IgD-negative memory B cell (primary cell): ENCODE measurements around the gene SOS2. TPM values are rescaled to one million over a fixed set of nuclear protein-coding genes. Genes with fewer than 3 reads are reported as not detected.
A peak's percentile ranks its signal among the peaks of the same experiment; 100 is the strongest.
"Not testable (repeated sequence)": the region's sequence is repeated elsewhere in the genome, so short reads cannot be mapped to it uniquely, and the experiment has no call there.

Source experiments
- H3K27ac Mint-ChIP-seq, 3 donors: one replicate each; pipeline ENCODE4 v1.8.0; 2020 to 2022; ENCODE audit warnings: mild to moderate bottlenecking in 3 of 3, mixed read lengths in 3 of 3, moderate library complexity in 1 of 3
- H3K27me3 Mint-ChIP-seq: one replicate; pipeline ENCODE4 v1.8.0; 2021; ENCODE audit warnings: mixed read lengths
- H3K36me3 Mint-ChIP-seq: one replicate; pipeline ENCODE4 v1.8.0; 2020; ENCODE audit warnings: mild to moderate bottlenecking, mixed read lengths
- H3K4me1 Mint-ChIP-seq, 3 donors: one replicate each; pipeline ENCODE4 v1.8.0; 2020 to 2022; ENCODE audit warnings: mixed read lengths in 3 of 3, mild to moderate bottlenecking in 1 of 3
- H3K4me3 Mint-ChIP-seq, 4 donors: one replicate each; pipeline ENCODE4 v1.8.0; 2020 to 2022; ENCODE audit warnings: mild to moderate bottlenecking in 4 of 4, mixed read lengths in 4 of 4, moderate library complexity in 3 of 4
- H3K9me3 Mint-ChIP-seq, 3 donors: one replicate each; pipeline ENCODE4 v1.8.0; 2020 to 2021; ENCODE audit warnings: mixed read lengths in 3 of 3, mild to moderate bottlenecking in 1 of 3
- polyA plus RNA-seq: library from polyadenylated mRNA; unstranded; fragments of 300-500 nt; fragmentation: Illumina TruSeq; gene quantifications from one replicate; pipeline ENCODE4 v1.2.3, GENCODE V29; 2021

The SOS2 gene
- polyA plus RNA-seq, 1 donor from 2014 or later, result 6.2 TPM

DNA sequence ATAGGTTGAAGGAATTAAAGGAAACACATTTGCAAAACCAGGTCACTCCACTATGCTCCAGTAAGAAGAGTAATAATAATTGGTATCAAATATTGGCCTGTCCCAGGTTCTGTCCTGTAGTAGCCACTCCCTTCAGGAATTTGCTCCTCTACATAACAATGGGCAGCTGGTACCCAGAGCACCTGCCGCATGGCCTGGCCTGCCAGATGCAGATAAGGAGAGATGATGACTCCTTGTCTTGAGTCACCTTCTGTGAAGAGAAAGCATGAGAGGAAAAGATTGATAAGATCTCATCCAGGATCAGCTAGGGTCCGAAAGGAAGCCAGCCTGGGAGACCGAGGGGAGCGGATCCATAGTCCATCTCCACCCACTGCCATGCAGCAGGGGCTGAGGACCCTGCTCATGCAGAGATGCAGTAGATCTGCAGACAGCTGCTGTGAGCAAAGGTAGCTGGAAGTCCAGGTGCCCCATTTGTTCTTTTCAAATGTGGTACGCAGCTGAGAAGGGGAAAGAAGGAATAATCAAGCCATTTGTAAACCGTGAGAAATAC lies 139.3 kb downstream of the SOS2 start:
- peaks cover 39 to 71% (median 41%) of the 10 kb centered on the region in 3 donors for H3K4me1 Mint-ChIP-seq
- H3K9me3 Mint-ChIP-seq, result peaks cover 0 to 10% (median 0%) of the 10 kb centered on the region in 3 donors
- peaks cover 5% of the 10 kb centered on the region for H3K36me3 Mint-ChIP-seq
- H3K27ac Mint-ChIP-seq, result peak overlapping the region; percentile 67 to 92 (median 80)
- peak overlapping the region in 1 of 4 donors; percentile 13 for H3K4me3 Mint-ChIP-seq
- H3K27me3 Mint-ChIP-seq, result no peaks in the 10 kb centered on the region

- Mint-ChIP-seq H3K4me1 (peaks cover 36 to 66% (median 38%) of the 10 kb centered on the region in 3 donors), H3K4me3 (peak overlapping the region in 2 of 4 donors; percentile 13 to 60), H3K27ac (peak overlapping the region; percentile 67 to 92 (median 80)), H3K27me3 (no peaks in the 10 kb centered on the region), H3K9me3 (peaks cover 0 to 5% (median 0%) of the 10 kb centered on the region in 3 donors), H3K36me3 (peaks cover 5% of the 10 kb centered on the region)
Measured at GRCh38 chr14:50091240-50091913, 140.0 kb downstream of the SOS2 start.

GRCh38 chr14:50089208-50089607 lies 142.2 kb downstream of the SOS2 start:
- Mint-ChIP-seq H3K36me3 (peaks cover 7% of the 10 kb centered on the region), H3K4me1 (peaks cover 42 to 76% (median 53%) of the 10 kb centered on the region in 3 donors), H3K27me3 (no peaks in the 10 kb centered on the region), H3K4me3 (peak overlapping the region in 1 of 4 donors; percentile 8), H3K9me3 (peaks cover 0 to 3% (median 0%) of the 10 kb centered on the region in 3 donors), H3K27ac (peak overlapping the region in 2 of 3 donors; percentile 46 to 58)

- H3K4me3 Mint-ChIP-seq, result no peak overlapping the region
- H3K27me3 Mint-ChIP-seq, result no peaks in the 10 kb centered on the region
- H3K27ac Mint-ChIP-seq, result peak overlapping the region; percentile 46 to 98 (median 58)
- peaks cover 0 to 3% (median 0%) of the 10 kb centered on the region in 3 donors for H3K9me3 Mint-ChIP-seq
- peaks cover 42 to 73% (median 53%) of the 10 kb centered on the region in 3 donors for H3K4me1 Mint-ChIP-seq
- peaks cover 7% of the 10 kb centered on the region for H3K36me3 Mint-ChIP-seq
Measured at GRCh38 chr14:50088731-50089130, 142.6 kb downstream of the SOS2 start.

DNA sequence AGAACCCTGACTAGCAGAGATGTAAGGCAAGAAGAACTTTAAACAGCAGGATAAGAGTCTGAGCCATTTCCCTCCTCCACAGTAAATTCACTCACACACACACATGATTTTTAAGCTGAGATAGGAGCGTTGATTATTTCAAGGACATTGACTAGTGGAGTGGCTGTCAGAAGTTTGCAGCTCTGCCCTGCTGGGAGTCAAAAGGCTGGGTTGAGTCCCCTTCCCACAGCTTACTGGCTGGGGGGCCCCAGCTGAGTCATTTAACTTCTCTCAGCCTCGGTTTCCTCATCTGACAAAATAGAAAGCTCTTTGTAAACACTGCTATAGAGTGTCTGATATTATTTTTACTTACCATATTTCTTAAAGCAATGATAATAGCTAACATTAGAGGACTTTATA lies 143.3 kb downstream of the SOS2 start:
- Mint-ChIP-seq H3K36me3 (peaks cover 7% of the 10 kb centered on the region), H3K4me3 (peak overlapping the region in 2 of 4 donors; percentile 42 to 89), H3K4me1 (peaks cover 44 to 73% (median 53%) of the 10 kb centered on the region in 3 donors), H3K27ac (peak overlapping the region; percentile 93 to 98 (median 96)), H3K9me3 (peaks cover 0 to 3% (median 0%) of the 10 kb centered on the region in 3 donors), H3K27me3 (no peaks in the 10 kb centered on the region)

- no peaks in the 10 kb centered on the region for H3K27me3 Mint-ChIP-seq
- H3K4me3 Mint-ChIP-seq, result peak overlapping the region; percentile 53 to 91 (median 88)
- H3K4me1 Mint-ChIP-seq, result peaks cover 45 to 74% (median 54%) of the 10 kb centered on the region in 3 donors
Measured at GRCh38 chr14:50087341-50088116, 143.8 kb downstream of the SOS2 start.

GRCh38 chr14:50086321-50086711 lies 145.1 kb downstream of the SOS2 start:
- Mint-ChIP-seq H3K4me3 (peak overlapping the region in 3 of 4 donors; percentile 77 to 86 (median 81)), H3K4me1 (peaks cover 48 to 72% (median 59%) of the 10 kb centered on the region in 3 donors), H3K27me3 (no peaks in the 10 kb centered on the region), H3K9me3 (peaks cover 0 to 3% (median 0%) of the 10 kb centered on the region in 3 donors), H3K36me3 (peaks cover 7% of the 10 kb centered on the region), H3K27ac (peak overlapping the region; percentile 94 to 99 (median 98))

More at GRCh38 chr14:50087341-50088116, 143.8 kb downstream of the SOS2 start:
- H3K9me3 Mint-ChIP-seq, result peaks cover 0 to 3% (median 0%) of the 10 kb centered on the region in 3 donors
- peaks cover 7% of the 10 kb centered on the region for H3K36me3 Mint-ChIP-seq
- peak overlapping the region; percentile 93 to 98 (median 96) for H3K27ac Mint-ChIP-seq

DNA sequence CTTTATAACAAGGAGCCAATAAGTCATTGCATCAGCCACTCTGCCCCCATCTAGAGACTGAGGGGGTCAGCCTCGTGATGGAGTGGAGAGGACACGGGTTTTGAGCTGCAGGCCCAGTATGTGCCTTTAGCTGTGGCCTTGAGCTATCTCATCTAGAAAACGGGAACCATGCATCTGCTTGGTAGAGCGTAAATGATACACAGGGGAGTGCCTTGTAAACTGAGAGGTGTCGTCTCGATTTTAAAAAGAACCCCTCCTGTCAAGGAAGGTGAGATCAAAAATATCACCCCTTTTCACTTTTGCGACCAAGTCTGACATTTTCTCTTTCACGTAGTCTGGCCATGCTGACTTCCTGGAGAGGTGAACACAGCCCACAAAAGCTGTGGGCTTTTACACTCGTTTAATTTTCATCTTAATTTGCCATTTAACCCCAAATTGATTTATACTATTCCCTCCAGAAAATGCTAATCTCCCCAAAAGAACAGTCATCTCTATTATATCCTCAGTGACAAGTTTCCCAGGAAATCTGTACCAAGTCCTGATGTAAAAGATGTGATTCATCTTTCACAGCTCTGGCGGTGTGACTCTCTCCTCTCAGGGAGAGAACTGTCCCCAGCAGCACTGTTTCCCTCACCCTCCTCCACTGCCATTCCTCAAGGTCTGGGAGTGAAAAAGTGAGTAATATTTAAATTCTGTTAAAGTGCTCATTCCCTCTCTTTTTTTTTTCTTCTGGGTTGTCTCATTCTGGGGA lies 145.6 kb downstream of the SOS2 start:
- H3K9me3 Mint-ChIP-seq, result peaks cover 0 to 2% (median 0%) of the 10 kb centered on the region in 3 donors
- peak overlapping the region; percentile 41 to 86 (median 79) for H3K4me3 Mint-ChIP-seq
- H3K27me3 Mint-ChIP-seq, result no peaks in the 10 kb centered on the region

DNA sequence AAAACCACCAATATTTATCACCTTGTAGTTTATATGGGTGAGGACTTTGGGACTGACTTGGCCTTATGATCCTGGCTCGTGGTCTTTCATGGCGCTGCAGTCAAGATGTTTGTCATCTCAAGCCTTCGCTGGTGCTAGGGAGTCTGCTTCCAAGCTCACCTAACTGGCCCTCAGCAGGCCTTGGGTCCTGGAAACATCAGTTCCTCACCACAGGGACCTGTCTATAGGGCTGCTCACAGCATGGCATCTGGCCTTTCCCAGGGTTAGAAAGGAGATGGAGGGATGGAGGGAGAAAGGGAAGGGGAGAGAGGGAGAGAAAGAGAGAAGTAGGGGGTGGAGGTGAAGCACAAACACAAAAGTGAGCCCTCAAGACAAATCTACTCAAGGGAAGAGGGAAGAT lies 146.7 kb downstream of the SOS2 start:
- Mint-ChIP-seq H3K4me1 (peaks cover 43 to 68% (median 61%) of the 10 kb centered on the region in 3 donors), H3K27ac (peak overlapping the region; percentile 94 to 99 (median 98)), H3K9me3 (no peaks in the 10 kb centered on the region), H3K4me3 (peak overlapping the region in 3 of 4 donors; percentile 18 to 92 (median 81)), H3K27me3 (no peaks in the 10 kb centered on the region), H3K36me3 (peaks cover 7% of the 10 kb centered on the region)

More for the DNA sequence above, 145.6 kb downstream of the SOS2 start:
- H3K4me1 Mint-ChIP-seq, result peaks cover 45 to 71% (median 63%) of the 10 kb centered on the region in 3 donors
- H3K27ac Mint-ChIP-seq, result peak overlapping the region; percentile 94 to 99 (median 98)
- H3K36me3 Mint-ChIP-seq, result peaks cover 7% of the 10 kb centered on the region

- no peaks in the 10 kb centered on the region for H3K9me3 Mint-ChIP-seq
- H3K27me3 Mint-ChIP-seq, result no peaks in the 10 kb centered on the region
- peak overlapping the region; percentile 94 to 99 (median 98) for H3K27ac Mint-ChIP-seq
- H3K4me1 Mint-ChIP-seq, result peaks cover 43 to 65% (median 61%) of the 10 kb centered on the region in 3 donors
- peaks cover 4% of the 10 kb centered on the region for H3K36me3 Mint-ChIP-seq
- H3K4me3 Mint-ChIP-seq, result peak overlapping the region; percentile 70 to 83 (median 78)
Measured at GRCh38 chr14:50083467-50084337, 147.7 kb downstream of the SOS2 start.

DNA sequence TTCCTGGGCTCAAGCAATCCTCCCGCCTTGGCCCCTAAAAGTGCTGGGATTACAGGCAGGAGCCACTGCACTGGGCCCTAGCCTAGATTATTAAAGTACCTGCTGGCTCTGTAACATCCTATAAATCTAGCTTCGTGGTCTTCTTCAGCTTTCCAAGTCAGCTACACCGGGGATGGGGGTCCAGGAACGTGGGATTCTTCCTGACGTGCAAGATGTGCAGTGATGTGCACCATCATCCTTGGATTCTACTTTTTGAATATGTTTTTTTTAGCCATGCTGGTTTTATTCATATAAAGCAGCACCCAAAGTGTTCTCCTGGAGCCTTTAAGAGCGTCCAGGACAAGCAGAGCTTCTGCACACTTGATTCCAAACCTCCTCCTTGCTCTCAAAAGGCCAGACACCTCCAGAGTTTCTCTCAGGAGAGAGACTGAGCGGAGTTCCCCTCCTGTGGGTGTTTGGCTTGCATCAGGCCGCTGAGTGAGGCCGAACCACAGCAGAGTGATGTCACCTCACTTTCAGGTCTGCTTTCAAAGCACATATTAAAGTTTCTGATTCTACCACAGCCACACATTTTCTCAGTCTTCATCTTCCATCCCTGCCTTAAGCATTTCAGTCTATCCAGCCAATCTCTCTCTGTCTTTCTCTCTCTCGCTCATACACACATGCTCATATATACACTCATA lies 148.5 kb downstream of the SOS2 start:
- no peaks in the 10 kb centered on the region for H3K27me3 Mint-ChIP-seq
- peaks cover 49 to 63% (median 59%) of the 10 kb centered on the region in 3 donors for H3K4me1 Mint-ChIP-seq
- peak overlapping the region; percentile 55 to 83 (median 76) for H3K4me3 Mint-ChIP-seq
- H3K27ac Mint-ChIP-seq, result peak overlapping the region; percentile 94 to 99 (median 98)
- H3K36me3 Mint-ChIP-seq, result peaks cover 2% of the 10 kb centered on the region
- H3K9me3 Mint-ChIP-seq, result no peaks in the 10 kb centered on the region

DNA sequence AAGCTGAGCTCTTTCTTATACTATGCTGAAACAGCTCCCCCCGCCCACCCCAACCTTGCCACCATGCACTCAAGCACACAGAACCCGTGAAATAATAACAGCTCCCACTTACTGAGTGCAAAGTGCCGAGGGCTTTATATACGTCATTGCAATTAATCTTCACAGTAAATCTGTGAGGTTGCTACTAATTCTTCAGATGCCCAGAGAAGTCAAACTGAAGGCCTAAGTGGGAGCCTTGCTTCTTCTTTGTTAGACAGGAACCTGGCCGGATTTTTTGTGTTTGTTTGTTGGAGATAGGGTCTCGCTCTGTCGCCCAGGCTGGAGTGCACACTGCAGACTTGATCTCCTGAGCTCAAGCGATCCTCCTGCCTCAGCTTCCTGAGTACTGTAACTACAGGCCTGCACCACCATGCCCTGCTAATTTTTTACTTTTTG lies 149.1 kb downstream of the SOS2 start:
- H3K27me3 Mint-ChIP-seq, result peaks cover 1% of the 10 kb centered on the region
- H3K4me1 Mint-ChIP-seq, result peaks cover 49 to 60% (median 55%) of the 10 kb centered on the region in 3 donors
- peaks cover 2% of the 10 kb centered on the region for H3K36me3 Mint-ChIP-seq

DNA sequence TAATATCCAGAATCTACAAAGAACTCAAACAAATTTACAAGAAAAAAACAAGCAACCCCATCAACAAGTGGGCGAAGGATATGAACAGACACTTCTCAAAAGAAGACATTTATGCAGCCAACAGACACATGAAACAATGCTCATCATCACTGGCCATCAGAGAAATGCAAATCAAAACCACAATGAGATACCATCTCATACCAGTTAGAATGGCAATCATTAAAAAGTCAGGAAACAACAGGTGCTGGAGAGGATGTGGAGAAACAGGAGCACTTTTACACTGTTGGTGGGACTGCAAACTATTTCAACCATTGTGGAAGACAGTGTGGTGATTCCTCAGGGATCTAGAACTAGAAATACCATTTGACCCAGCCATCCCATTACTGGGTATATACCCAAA lies 152.3 kb downstream of the SOS2 start:
- not testable (repeated sequence) for H3K36me3 Mint-ChIP-seq, H3K27me3 Mint-ChIP-seq, H3K9me3 Mint-ChIP-seq, H3K27ac Mint-ChIP-seq
- H3K4me3 Mint-ChIP-seq, result peak overlapping the region in 1 of 4 donors; percentile 32
- H3K4me1 Mint-ChIP-seq, result peaks cover 31 to 43% (median 40%) of the 10 kb centered on the region in 3 donors

More for the DNA sequence above, 149.1 kb downstream of the SOS2 start:
- Mint-ChIP-seq H3K9me3 (no peaks in the 10 kb centered on the region), H3K4me3 (peak overlapping the region; percentile 55 to 83 (median 76)), H3K27ac (peak overlapping the region; percentile 94 to 99 (median 98))
